NT2/D1 (cell line): ENCODE results near the gene EFHB.

Experiments used
- YY1 ChIP-seq: IDR thresholded peaks from 2 replicates; pipeline ENCODE4 v1.6.1; 2011; ENCODE audit not compliant: insufficient read length, insufficient read depth
- ZNF274 ChIP-seq: IDR thresholded peaks from 2 replicates; pipeline ENCODE4 v1.6.1; 2011; ENCODE audit warnings: mild to moderate bottlenecking, low read depth, low read length

- TF ChIP-seq ZNF274 (no peak), YY1 (no peak)
Measured at GRCh38 chr3:19881036-19881435, 53.0 kb downstream of the EFHB start.
